OCI-LY7 (cell line): ENCODE results near the gene CPT1A.

ENCODE experiments used
- EZH2phosphoT487 ChIP-seq: fragments of 200-600 bp; sonication (generic); IDR thresholded peaks from 2 replicates; pipeline ENCODE4 v1.6.1; 2018; ENCODE audit warnings: low read depth, borderline replicate concordance, mild to moderate bottlenecking, mixed run types, antibody characterized with exemption, low read length, moderate library complexity, mixed read lengths
- TF ChIP-seq, protein P1 (sequence below): fragments of 200-600 bp; sonication (generic); conservative IDR thresholded peaks from 2 replicates; pipeline ENCODE4 v1.5.1; 2014; ENCODE audit warnings: mild to moderate bottlenecking, antibody characterized with exemption, low read length, moderate library complexity, mixed read lengths

- TF ChIP-seq, protein P1, sequence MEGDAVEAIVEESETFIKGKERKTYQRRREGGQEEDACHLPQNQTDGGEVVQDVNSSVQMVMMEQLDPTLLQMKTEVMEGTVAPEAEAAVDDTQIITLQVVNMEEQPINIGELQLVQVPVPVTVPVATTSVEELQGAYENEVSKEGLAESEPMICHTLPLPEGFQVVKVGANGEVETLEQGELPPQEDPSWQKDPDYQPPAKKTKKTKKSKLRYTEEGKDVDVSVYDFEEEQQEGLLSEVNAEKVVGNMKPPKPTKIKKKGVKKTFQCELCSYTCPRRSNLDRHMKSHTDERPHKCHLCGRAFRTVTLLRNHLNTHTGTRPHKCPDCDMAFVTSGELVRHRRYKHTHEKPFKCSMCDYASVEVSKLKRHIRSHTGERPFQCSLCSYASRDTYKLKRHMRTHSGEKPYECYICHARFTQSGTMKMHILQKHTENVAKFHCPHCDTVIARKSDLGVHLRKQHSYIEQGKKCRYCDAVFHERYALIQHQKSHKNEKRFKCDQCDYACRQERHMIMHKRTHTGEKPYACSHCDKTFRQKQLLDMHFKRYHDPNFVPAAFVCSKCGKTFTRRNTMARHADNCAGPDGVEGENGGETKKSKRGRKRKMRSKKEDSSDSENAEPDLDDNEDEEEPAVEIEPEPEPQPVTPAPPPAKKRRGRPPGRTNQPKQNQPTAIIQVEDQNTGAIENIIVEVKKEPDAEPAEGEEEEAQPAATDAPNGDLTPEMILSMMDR: no peak
- TF ChIP-seq EZH2phosphoT487: no peak
These were observed 12.1 kb downstream of the CPT1A start for GRCh38 chr11:68829581-68829980.
